GM19463 (cell line): ENCODE results near the gene SRRM2.
A peak's percentile ranks its signal among the peaks of the same experiment; 100 is the strongest.
"Not testable (repeated sequence)": the region's sequence is repeated elsewhere in the genome, so short reads cannot be mapped to it uniquely, and the experiment has no call there.

Source experiments
- ATAC-seq: cut with Tn5 transposase; IDR thresholded peaks from one replicate; pipeline ENCODE4 v1.9.1; 2021; ENCODE audit warnings: mild to moderate bottlenecking, moderate library complexity; ENCODE audit not compliant: unreplicated experiment

Gene SRRM2

GRCh38 chr16:2713985-2714774 is 38.3 kb upstream of the SRRM2 start:
- ATAC-seq, result no peak

GRCh38 chr16:2715064-2715463 is 37.4 kb upstream of the SRRM2 start:
- no peak for ATAC-seq

- no peak for ATAC-seq
Measured at GRCh38 chr16:2715519-2715918, 36.9 kb upstream of the SRRM2 start.

- no peak for ATAC-seq
Measured at GRCh38 chr16:2715966-2716885, 36.2 kb upstream of the SRRM2 start.

GRCh38 chr16:2716948-2717347 is 35.5 kb upstream of the SRRM2 start:
- no peak for ATAC-seq

GRCh38 chr16:2717383-2718263 is 34.8 kb upstream of the SRRM2 start:
- no peak for ATAC-seq

- no peak for ATAC-seq
Measured at GRCh38 chr16:2719328-2720063, 32.9 kb upstream of the SRRM2 start.

GRCh38 chr16:2720064-2720457 is 32.4 kb upstream of the SRRM2 start, which contains the start of gene PRSS27:
Gene PRSS27, minus strand, starts transcription at chr16:2720224. Its CDS starts 64 bp downstream, at chr16:2720160.
- ATAC-seq, result no peak

- peak; percentile 81 for ATAC-seq
Measured at GRCh38 chr16:2720719-2721633, 31.5 kb upstream of the SRRM2 start.

GRCh38 chr16:2721634-2722173 is 30.7 kb upstream of the SRRM2 start:
- not testable (repeated sequence) for ATAC-seq

GRCh38 chr16:2724088-2724676 is 28.3 kb upstream of the SRRM2 start:
- ATAC-seq, result no peak

- no peak for ATAC-seq
Measured at GRCh38 chr16:2724816-2725348, 27.6 kb upstream of the SRRM2 start.

GRCh38 chr16:2726923-2727322 is 25.5 kb upstream of the SRRM2 start:
- ATAC-seq, result no peak

- ATAC-seq, result no peak
Measured at GRCh38 chr16:2728034-2728433, 24.4 kb upstream of the SRRM2 start.

GRCh38 chr16:2734844-2735515 is 17.5 kb upstream of the SRRM2 start:
- ATAC-seq, result no peak

- no peak for ATAC-seq
Measured at GRCh38 chr16:2736476-2737237, 15.8 kb upstream of the SRRM2 start.

GRCh38 chr16:2737238-2737605 is 15.2 kb upstream of the SRRM2 start:
- no peak for ATAC-seq
